A549 (cell line): Measurements from ENCODE around the gene F12. TPM values are rescaled to one million over a fixed set of nuclear protein-coding genes. Genes with fewer than 3 reads are reported as not detected.

Experiments used
- ATAC-seq, 2 experiments: fragments of 200-7000 bp in 1 of 2; fragments of >200 bp in 1 of 2; cut with Nextera tagmentation in 1 of 2; cut with Tn5 transposase in 1 of 2; 3 replicates each; pipeline versions ENCODE4 v1.8.0 to v1.9.1; 2018 to 2020; ENCODE audit warnings: mild to moderate bottlenecking in 1 of 2, moderate library complexity in 1 of 2
- CTCF ChIA-PET: fragments of 300-600 bp; sonication (Branson Sonifier 250); formaldehyde crosslinking; extraction: SDS; loops from one replicate; lab custom pipeline; 2021; ENCODE audit warnings: antibody characterized with exemption, inconsistent platforms; lab: Yijun Ruan, JAX
- POLR2A ChIA-PET: fragments of 350-600 bp; formaldehyde crosslinking; extraction: SDS; loops from one replicate; lab custom pipeline; 2021; ENCODE audit warnings: antibody characterized with exemption, inconsistent platforms; lab: Yijun Ruan, JAX
- DNase-seq, 2 experiments: peaks; one replicate each; pipeline versions ENCODE4 v3.0.0 to v3.0.0-alpha.2; 2011 to 2016; ENCODE audit warnings: low read depth in 1 of 2, low spot score in 1 of 2
- FAIRE-seq: peaks from 2 replicates; lab custom pipeline; 2011; peaks lifted over from hg19 to GRCh38; lab: Jason Lieb, UNC
- H3K27ac ChIP-seq, 2 experiments: fragments of >200 bp; sonication (Bioruptor Twin); formaldehyde crosslinking; 3 replicates each; pipeline ENCODE4 v1.5.1; 2016 to 2017
- H3K4me1 ChIP-seq: fragments of >200 bp; sonication (Bioruptor Twin); formaldehyde crosslinking; 3 replicates; pipeline ENCODE4 v1.6.1; 2016
- H3K4me2 ChIP-seq: fragments of >200 bp; sonication (Bioruptor Twin); formaldehyde crosslinking; 3 replicates; pipeline ENCODE4 v1.6.1; 2016
- H3K4me3 ChIP-seq: fragments of >200 bp; sonication (Bioruptor Twin); formaldehyde crosslinking; 3 replicates; pipeline ENCODE4 v1.5.1; 2016
- H3K9me3 ChIP-seq: fragments of >200 bp; sonication (Bioruptor Twin); formaldehyde crosslinking; 3 replicates; pipeline ENCODE4 v1.6.1; 2016
- BHLHE40 ChIP-seq: IDR thresholded peaks from 2 replicates; pipeline ENCODE4 v1.6.1; 2012; ENCODE audit warnings: low read depth, low read length, inconsistent platforms
- CBX2 ChIP-seq: fragments of 200-600 bp; sonication (generic); IDR thresholded peaks from 2 replicates; pipeline ENCODE4 v1.6.1; 2016; ENCODE audit warnings: low read depth, mild to moderate bottlenecking, borderline replicate concordance
- CBX8 ChIP-seq: fragments of 200-600 bp; sonication (generic); IDR thresholded peaks from 2 replicates; pipeline ENCODE4 v1.6.1; 2016
- CEBPB ChIP-seq, 2 experiments: fragments of >200 bp in 1 of 2; sonication (Bioruptor Twin) in 1 of 2; formaldehyde crosslinking in 1 of 2; IDR thresholded peaks; 2 replicates each; pipeline ENCODE4 v1.6.1; 2012 to 2016
- CHD4 ChIP-seq: fragments of 200-600 bp; sonication (generic); IDR thresholded peaks from 2 replicates; pipeline ENCODE4 v1.6.1; 2016; ENCODE audit warnings: antibody characterized with exemption, mild to moderate bottlenecking, borderline replicate concordance
- CTCF ChIP-seq: fragments of >200 bp; sonication (Bioruptor Twin); formaldehyde crosslinking; IDR thresholded peaks from 3 replicates; pipeline ENCODE4 v1.5.1; 2016
- EHF ChIP-seq: fragments of 250-450 bp; sonication (Bioruptor Pico); IDR thresholded peaks from 2 replicates; pipeline ENCODE4 v1.5.0; 2020; ENCODE audit warnings: mild to moderate bottlenecking
- ELK1 ChIP-seq: fragments of 150-350 bp; IDR thresholded peaks from 2 replicates; pipeline ENCODE4 v1.6.1; 2014; ENCODE audit warnings: low read depth, mild to moderate bottlenecking, low read length
- EP300 ChIP-seq, 2 experiments: fragments of >200 bp; sonication (Bioruptor Twin); formaldehyde crosslinking; IDR thresholded peaks; 2 replicates in 1 of 2; 3 replicates in 1 of 2; pipeline ENCODE4 v1.6.1; 2016 to 2017
- FOSL2 ChIP-seq, 2 experiments: fragments of 450-650 bp in 1 of 2; fragments of >200 bp in 1 of 2; sonication (Bioruptor Twin) in 1 of 2; formaldehyde crosslinking; IDR thresholded peaks; 2 replicates each; pipeline versions ENCODE4 v1.5.0 to v1.6.1; 2016 to 2020; ENCODE audit warnings: mild to moderate bottlenecking in 1 of 2, moderate library complexity in 1 of 2
- GATA3 ChIP-seq: IDR thresholded peaks from 2 replicates; pipeline ENCODE4 v1.6.1; 2012; ENCODE audit warnings: borderline replicate concordance
- HDAC2 ChIP-seq: fragments of 200-600 bp; sonication (generic); IDR thresholded peaks from 2 replicates; pipeline ENCODE4 v1.6.1; 2016
- HEYL ChIP-seq: fragments of 250-450 bp; sonication (Bioruptor Pico); IDR thresholded peaks from 2 replicates; pipeline ENCODE4 v1.8.0; 2021; ENCODE audit warnings: mild to moderate bottlenecking, moderate library complexity
- HOXA7 ChIP-seq: fragments of 250-450 bp; sonication (Bioruptor Pico); IDR thresholded peaks from 2 replicates; pipeline ENCODE4 v1.5.0; 2020; ENCODE audit warnings: mild to moderate bottlenecking, moderate library complexity
- HOXB5 ChIP-seq: fragments of 250-450 bp; sonication (Bioruptor Pico); IDR thresholded peaks from 2 replicates; pipeline ENCODE4 v1.5.0; 2020; ENCODE audit warnings: mild to moderate bottlenecking, moderate library complexity
- JUN ChIP-seq, 2 experiments: fragments of >200 bp; sonication (Bioruptor Twin); formaldehyde crosslinking; IDR thresholded peaks; 2 replicates in 1 of 2; 3 replicates in 1 of 2; pipeline ENCODE4 v1.6.1; 2016 to 2017
- KDM5A ChIP-seq: fragments of 200-600 bp; sonication (generic); IDR thresholded peaks from 2 replicates; pipeline ENCODE4 v1.6.1; 2016; ENCODE audit warnings: antibody characterized with exemption, mild to moderate bottlenecking
- MAFK ChIP-seq: fragments of 450-650 bp; IDR thresholded peaks from 2 replicates; pipeline ENCODE4 v1.6.1; 2014; ENCODE audit not compliant: partially characterized antibody
- MAZ ChIP-seq: fragments of 150-350 bp; IDR thresholded peaks from 2 replicates; pipeline ENCODE4 v1.6.1; 2014; ENCODE audit warnings: antibody characterized with exemption, low read depth, low read length, borderline replicate concordance
- NPAS2 ChIP-seq: fragments of 250-450 bp; sonication (Bioruptor Pico); IDR thresholded peaks from 2 replicates; pipeline ENCODE4 v1.8.0; 2022; ENCODE audit warnings: mild to moderate bottlenecking, moderate library complexity, borderline replicate concordance
- PBX3 ChIP-seq: IDR thresholded peaks from 2 replicates; pipeline ENCODE4 v1.6.1; 2012
- PHF8 ChIP-seq: fragments of 200-600 bp; sonication (generic); IDR thresholded peaks from 2 replicates; pipeline ENCODE4 v1.6.1; 2016; ENCODE audit warnings: low read depth, mild to moderate bottlenecking, antibody characterized with exemption, moderate library complexity, borderline replicate concordance
- POLR2A ChIP-seq: IDR thresholded peaks from 2 replicates; pipeline ENCODE4 v1.6.1; 2012; ENCODE audit warnings: mild to moderate bottlenecking, low read length
- RAD21 ChIP-seq, 2 experiments: fragments of >200 bp in 1 of 2; sonication (Bioruptor Twin) in 1 of 2; formaldehyde crosslinking in 1 of 2; IDR thresholded peaks in 1 of 2; conservative IDR thresholded peaks in 1 of 2; 2 replicates in 1 of 2; 3 replicates in 1 of 2; pipeline ENCODE4 v1.6.1; 2012 to 2018; ENCODE audit warnings: inconsistent platforms in 1 of 2
- RARB ChIP-seq: fragments of 250-450 bp; sonication (Bioruptor Pico); IDR thresholded peaks from 2 replicates; pipeline ENCODE4 v1.8.0; 2021; ENCODE audit warnings: mild to moderate bottlenecking, moderate library complexity
- RFX5 ChIP-seq: fragments of 450-650 bp; IDR thresholded peaks from 2 replicates; pipeline ENCODE4 v1.7.1; 2014; ENCODE audit warnings: antibody characterized with exemption, mild to moderate bottlenecking, moderate library complexity
- RNF2 ChIP-seq: fragments of 200-600 bp; sonication (generic); IDR thresholded peaks from 2 replicates; pipeline ENCODE4 v1.6.1; 2016; ENCODE audit warnings: low read depth, mild to moderate bottlenecking, antibody characterized with exemption, moderate library complexity, borderline replicate concordance
- TFCP2L1 ChIP-seq: fragments of 250-450 bp; sonication (Bioruptor Pico); IDR thresholded peaks from 2 replicates; pipeline ENCODE4 v1.5.0; 2021; ENCODE audit warnings: mild to moderate bottlenecking
- TP53 ChIP-seq: fragments of 250-450 bp; sonication (Bioruptor Pico); IDR thresholded peaks from 2 replicates; pipeline ENCODE4 v1.5.0; 2021; ENCODE audit warnings: mild to moderate bottlenecking, moderate library complexity
- ZC3H11A ChIP-seq: fragments of 450-650 bp; IDR thresholded peaks from 2 replicates; pipeline ENCODE4 v1.6.1; 2014; ENCODE audit warnings: antibody characterized with exemption, mild to moderate bottlenecking
- ZNF302 ChIP-seq: fragments of 250-450 bp; sonication (Bioruptor Pico); IDR thresholded peaks from 2 replicates; pipeline ENCODE4 v1.9.0; 2021; ENCODE audit warnings: inconsistent platforms, mild to moderate bottlenecking, moderate library complexity
- WGBS: methylation state at CpG from one replicate; pipeline ENCODE4 v1.1.6; 2017; ENCODE audit errors: missing lambda C conversion rate; 5-methylcytosine and 5-hydroxymethylcytosine counted together
- polyA plus RNA-seq, 4 experiments: library from polyadenylated mRNA; depleted of rRNA in 3 of 4; stranded (reverse); fragments of >200 nt; fragmentation: RNase III in 1 of 4; extraction: RNeasy Plus Mini Kit Qiagen cat#74134 plus additional on column Dnase treatment in 1 of 4; gene quantifications; 2 replicates in 3 of 4; 3 replicates in 1 of 4; pipeline ENCODE4 v1.2.3, GENCODE V29; 2011 to 2017
- TF ChIP-seq, protein P1 (sequence below): fragments of 450-650 bp; IDR thresholded peaks from 2 replicates; pipeline ENCODE4 v1.6.1; 2014; ENCODE audit warnings: antibody characterized with exemption
- TF ChIP-seq, protein P2 (sequence below): fragments of >200 bp; sonication (Bioruptor Twin); formaldehyde crosslinking; IDR thresholded peaks from 2 replicates; pipeline ENCODE4 v1.6.1; 2016
- TF ChIP-seq, protein P3 (sequence below): IDR thresholded peaks from 2 replicates; pipeline ENCODE4 v1.6.1; 2012

The F12 gene
- polyA plus RNA-seq, 2 of the 4 experiments (the other 2 are of a cell fraction), result 5.3 to 14.3 TPM

GRCh38 chr5:177455036-177455660 is 45.8 kb upstream of the F12 start (continued):
- TF ChIP-seq, protein P1, sequence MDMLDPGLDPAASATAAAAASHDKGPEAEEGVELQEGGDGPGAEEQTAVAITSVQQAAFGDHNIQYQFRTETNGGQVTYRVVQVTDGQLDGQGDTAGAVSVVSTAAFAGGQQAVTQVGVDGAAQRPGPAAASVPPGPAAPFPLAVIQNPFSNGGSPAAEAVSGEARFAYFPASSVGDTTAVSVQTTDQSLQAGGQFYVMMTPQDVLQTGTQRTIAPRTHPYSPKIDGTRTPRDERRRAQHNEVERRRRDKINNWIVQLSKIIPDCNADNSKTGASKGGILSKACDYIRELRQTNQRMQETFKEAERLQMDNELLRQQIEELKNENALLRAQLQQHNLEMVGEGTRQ, result peak; percentile 36; the same call in 1 of the 2 replicates
- TF ChIP-seq FOSL2 (IDR thresholded peaks at IDR 0.05) (no peak), FOSL2 (CRISPR knock-in tag; IDR thresholded peaks at IDR 0.05) (peak; percentile 5; the same call in 1 of the 2 replicates), TP53 (CRISPR knock-in tag) (no peak), CTCF (peak; percentile 69), ZNF302 (no peak), POLR2A (peak; percentile 30; the same call in 1 of the 2 replicates), ELK1 (0 out of 2 replicates have a peak, but pooled peaks have one; percentile 69), NPAS2 (CRISPR knock-in tag) (peak; percentile 38; the same call in 1 of the 2 replicates), MAZ (0 out of 2 replicates have a peak, but pooled peaks have one; percentile 13), HEYL (CRISPR knock-in tag) (no peak), CBX2 (no peak), PHF8 (peak; percentile 50; the same call in 1 of the 2 replicates), KDM5A (no peak), RFX5 (no peak)

DNA sequence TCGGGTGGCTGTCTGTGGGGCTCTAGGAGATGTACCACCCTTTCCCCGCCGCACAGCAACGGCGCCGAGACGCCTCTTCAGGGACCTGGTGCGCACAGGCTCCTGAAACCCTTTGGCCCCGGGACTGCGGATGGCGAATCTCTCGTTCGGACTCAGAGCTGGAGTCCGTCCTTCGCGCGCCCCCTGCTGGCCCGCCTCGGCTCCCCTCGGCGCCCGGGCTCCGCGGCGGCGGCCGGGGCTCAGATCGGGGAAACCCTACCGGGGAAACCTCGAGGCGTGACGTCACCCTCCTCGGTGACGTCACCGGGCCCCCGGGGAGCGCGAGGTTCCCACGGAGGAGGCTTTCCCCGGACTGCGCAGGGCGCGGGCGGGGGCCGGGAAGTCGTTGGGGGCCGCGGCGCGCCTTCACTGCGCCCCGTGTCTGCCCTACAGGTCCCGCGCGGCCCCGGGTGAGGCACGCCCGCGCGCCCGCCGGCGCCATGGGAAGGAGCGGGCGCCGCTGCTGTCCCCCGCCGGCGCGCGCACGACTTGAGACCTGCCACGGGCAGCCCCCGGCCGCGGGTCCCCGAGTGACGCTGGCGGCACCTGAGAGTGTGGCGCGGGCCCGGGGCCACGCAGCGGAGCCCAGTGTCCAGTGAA is 45.2 kb upstream of the F12 start:
- Histone ChIP-seq H3K9me3 (no peaks in the 10 kb centered on the region), H3K4me2 (peak overlapping the region; percentile 96), H3K27ac (peak overlapping the region; percentile 71 to 86), H3K4me1 (peaks cover 10% of the 10 kb centered on the region), H3K4me3 (peak overlapping the region; percentile 61)
- peak; percentile 37 to 63 for ATAC-seq
- ChIA-PET CTCF (interaction anchor here (0.6 to 25.5 kb wide), 19 partner anchors 13 to 341 kb away, joined by 3 to 871 read pairs (median 13); partner anchors contain the start of genes DBN1, F12, GRK6 and LMAN2), POLR2A (interaction anchor here (0.6 to 4.0 kb wide), 5 partner anchors 16 to 51 kb away, joined by 3 to 35 read pairs (median 4); partner anchors contain the start of genes GRK6 and PDLIM7)
- peak; percentile 89 to 99 for DNase-seq
- no peak for FAIRE-seq
- under 1% methylated on average over 18 of the region's 84 CpGs for WGBS
- TF ChIP-seq MAFK (no peak), RNF2 (no peak), RAD21 (conservative IDR thresholded peaks at IDR 0.05 in 1 of 2, IDR thresholded peaks at IDR 0.05 in 1 of 2) (peak; percentile 72 to 92), HOXA7 (CRISPR knock-in tag) (no peak), HOXB5 (CRISPR knock-in tag) (no peak), EP300 (IDR thresholded peaks at IDR 0.05) (no peak), CHD4 (no peak), TFCP2L1 (no peak), GATA3 (peak; percentile 29; the same call in 1 of the 2 replicates), CEBPB (IDR thresholded peaks at IDR 0.05) (no peak; a peak in 1 of 4 replicates), BHLHE40 (no peak), ZC3H11A (no peak), HDAC2 (no peak), PHF8 (no peak), CBX8 (no peak), EHF (no peak), FOSL2 (IDR thresholded peaks at IDR 0.05) (no peak), FOSL2 (CRISPR knock-in tag; IDR thresholded peaks at IDR 0.05) (peak; percentile 98), TP53 (CRISPR knock-in tag) (0 out of 2 replicates have a peak, but pooled peaks have one; percentile 43), PBX3 (peak; percentile 76), RARB (CRISPR knock-in tag) (no peak), MAZ (peak; percentile 80; the same call in 1 of the 2 replicates), JUN (IDR thresholded peaks at IDR 0.05) (peak in 1 of 2 experiments; percentile 77; a peak in 3 of 5 replicates)
- TF ChIP-seq, protein P2, sequence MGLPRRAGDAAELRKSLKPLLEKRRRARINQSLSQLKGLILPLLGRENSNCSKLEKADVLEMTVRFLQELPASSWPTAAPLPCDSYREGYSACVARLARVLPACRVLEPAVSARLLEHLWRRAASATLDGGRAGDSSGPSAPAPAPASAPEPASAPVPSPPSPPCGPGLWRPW, result no peak
- TF ChIP-seq, protein P3, sequence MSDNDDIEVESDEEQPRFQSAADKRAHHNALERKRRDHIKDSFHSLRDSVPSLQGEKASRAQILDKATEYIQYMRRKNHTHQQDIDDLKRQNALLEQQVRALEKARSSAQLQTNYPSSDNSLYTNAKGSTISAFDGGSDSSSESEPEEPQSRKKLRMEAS, result no peak
